ENCODE results near the gene TMEM176B.
"Not testable (repeated sequence)": the region's sequence is repeated elsewhere in the genome, so short reads cannot be mapped to it uniquely, and the experiment has no call there.

TMEM176B gene

DNA sequence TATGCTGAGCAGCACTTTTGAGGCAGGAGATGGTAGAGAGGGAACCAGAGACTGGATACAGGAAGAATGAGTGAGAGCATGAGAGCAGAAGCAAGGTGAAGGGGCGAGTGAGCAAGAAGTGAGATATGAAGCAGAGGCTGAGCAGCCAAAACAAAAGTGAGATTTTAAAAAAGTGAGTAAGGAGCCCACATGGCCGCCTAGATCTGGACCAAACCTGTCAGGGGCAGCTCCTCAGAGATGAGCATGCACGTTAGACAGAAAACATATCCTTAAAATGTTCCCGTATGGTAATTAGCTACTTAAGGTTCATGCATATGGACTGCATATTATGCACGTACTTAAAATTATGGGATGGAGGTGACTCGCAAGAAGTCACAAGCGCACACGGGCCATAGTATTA, 22.9 kb upstream of the TMEM176B start:
- no peak for DNase-seq (ENCODE audit: low read depth in 1 of 2, low spot score in 1 of 2)

DNA sequence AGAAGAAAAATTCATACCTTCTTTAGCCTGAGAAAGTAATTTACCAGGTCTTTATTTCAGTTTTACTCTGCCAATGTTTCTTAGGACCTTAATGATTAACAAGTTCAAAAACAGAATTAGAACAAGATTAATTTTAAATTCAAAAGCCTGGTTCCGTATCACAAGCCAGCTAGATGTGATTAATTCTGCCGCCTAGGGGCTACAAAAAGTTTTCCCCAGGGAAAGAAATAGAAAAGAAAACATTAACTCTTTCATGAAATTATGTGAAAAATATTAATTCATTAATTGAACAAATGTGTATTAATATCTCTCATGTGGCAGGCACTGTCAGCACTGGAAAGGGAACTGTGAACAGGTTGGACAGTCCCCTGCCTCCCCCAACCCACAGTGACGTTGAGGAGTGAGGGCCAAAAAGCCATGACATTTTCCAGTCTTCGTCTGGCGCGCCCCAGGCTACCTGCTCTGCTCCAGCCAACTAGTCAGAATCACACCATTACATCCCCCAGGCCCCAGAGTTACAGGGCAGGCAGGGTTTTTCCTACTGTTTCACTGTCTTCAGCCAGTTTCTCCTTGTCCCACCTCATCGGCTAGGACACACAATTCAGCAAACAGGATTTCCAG, 20.5 kb upstream of the TMEM176B start:
- no peak for DNase-seq (ENCODE audit: low read depth in 1 of 2, low spot score in 1 of 2)

DNA sequence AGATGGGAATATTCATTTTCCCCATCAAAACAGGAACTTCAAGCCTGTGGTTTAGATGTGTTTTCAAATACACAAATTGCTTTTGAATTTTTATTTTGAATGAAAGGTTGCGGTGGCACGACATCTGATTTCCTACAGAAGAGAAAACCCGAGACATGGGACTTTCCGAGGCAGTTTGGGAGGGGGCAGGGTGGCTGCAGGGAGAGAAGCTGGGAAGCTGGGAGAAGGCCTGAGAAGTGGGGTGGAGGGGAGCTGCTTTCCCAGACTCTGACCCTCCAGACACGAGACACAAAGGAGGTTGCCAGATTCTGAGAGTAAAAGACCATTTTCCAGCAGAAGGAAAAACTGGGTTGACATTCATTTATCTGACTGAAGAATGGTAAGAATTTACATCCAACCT, 20.0 kb upstream of the TMEM176B start:
- DNase-seq (ENCODE audit: low read depth in 1 of 2, low spot score in 1 of 2) = no peak

DNA sequence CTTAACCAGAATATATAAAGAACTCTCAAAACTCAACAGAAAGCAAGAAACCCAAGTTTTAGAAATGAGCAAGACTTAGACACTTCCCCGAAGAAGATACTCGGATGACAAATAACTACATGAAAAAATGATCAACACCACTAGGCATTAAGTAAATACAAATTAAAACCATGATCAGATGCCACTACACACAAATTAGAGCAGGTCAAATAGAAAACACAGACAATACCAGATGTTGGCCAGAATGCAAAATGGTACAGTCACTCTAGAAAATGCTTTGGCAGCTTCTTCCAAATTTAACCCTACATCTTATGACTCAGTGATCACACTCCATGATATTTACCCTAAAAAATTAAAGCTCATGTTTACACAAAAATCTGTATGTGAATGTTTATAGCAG, 18.8 kb upstream of the TMEM176B start:
- DNase-seq (ENCODE audit: low read depth in 1 of 2, low spot score in 1 of 2) = no peak

DNA sequence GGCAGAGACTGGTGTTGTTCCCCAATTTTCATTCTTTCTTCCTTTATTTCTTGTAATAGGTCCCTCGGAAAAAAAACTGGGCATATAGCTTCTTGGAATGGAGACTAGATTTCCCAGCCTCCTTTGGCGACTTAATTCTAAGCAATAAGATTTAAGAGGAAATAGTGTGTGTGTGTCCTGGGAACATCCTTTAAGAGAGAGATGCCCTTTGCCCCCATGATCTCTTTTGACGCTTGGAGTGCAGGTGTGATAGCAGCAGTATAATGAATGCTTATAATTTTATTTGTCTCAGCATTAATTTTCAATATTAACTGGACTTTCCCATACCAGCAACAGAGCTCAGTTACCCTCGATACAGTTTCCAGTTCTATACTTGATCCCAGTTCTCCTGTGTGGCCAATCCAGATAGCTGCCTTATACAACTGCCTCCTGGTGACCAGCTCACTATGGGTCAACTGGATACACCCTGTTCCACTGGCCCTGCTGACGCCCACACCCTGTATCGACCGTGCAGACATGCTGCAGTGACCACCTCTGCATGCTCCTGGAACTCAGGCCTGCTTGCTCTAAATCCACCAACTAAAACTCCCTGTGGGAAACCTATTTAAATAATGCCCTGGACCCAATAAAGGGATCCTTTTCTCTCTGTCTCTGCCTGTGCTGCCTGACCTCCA, 14.3 kb upstream of the TMEM176B start:
- DNase-seq (ENCODE audit: low read depth in 1 of 2, low spot score in 1 of 2) = no peak

GRCh38 chr7:150807616-150808438, 7.7 kb upstream of the TMEM176B start:
- DNase-seq (ENCODE audit: low read depth in 1 of 2, low spot score in 1 of 2) = not testable (repeated sequence)

GRCh38 chr7:150806863-150807262, 6.7 kb upstream of the TMEM176B start:
- no peak for DNase-seq (ENCODE audit: low read depth in 1 of 2, low spot score in 1 of 2)

DNA sequence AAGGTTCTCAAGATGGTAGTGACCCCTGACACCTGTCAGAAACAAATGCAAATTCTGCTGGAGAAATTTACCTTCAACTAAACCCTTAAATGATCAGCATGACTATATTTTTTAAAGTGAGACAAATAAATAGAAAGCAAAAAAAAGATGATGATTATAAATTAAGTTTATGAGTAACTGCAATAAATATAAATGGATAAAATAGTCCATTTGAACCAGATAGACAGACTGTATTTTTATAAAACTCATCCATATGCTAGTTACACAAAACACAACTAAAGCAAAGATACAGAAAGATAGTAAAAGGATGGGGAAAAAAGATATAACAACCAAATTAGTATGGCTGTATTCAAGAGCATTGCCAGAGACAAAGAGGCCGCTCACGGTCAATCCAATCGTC, 6.3 kb upstream of the TMEM176B start:
- no peak for DNase-seq (ENCODE audit: low read depth in 1 of 2, low spot score in 1 of 2)

DNA sequence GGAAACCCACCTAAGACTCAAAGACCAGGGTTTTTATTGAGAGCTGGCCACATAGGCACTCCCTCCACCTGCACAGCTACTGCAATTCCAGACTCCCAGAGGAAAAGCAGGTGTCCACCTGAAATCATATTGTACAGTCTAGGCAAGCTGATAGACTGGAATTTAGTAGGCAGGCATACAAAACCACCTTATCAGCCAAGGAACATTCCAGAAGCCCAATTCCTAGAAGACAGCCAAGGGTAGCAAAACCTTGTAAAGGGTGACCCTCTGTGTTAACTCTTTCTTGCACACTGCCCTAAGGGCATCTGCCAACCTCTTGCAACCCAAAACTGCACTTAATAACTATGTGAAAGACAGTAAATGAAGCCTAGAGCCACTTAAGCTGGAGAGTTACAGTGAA, 5.7 kb upstream of the TMEM176B start:
- DNase-seq (ENCODE audit: low read depth in 1 of 2, low spot score in 1 of 2) = no peak

DNA sequence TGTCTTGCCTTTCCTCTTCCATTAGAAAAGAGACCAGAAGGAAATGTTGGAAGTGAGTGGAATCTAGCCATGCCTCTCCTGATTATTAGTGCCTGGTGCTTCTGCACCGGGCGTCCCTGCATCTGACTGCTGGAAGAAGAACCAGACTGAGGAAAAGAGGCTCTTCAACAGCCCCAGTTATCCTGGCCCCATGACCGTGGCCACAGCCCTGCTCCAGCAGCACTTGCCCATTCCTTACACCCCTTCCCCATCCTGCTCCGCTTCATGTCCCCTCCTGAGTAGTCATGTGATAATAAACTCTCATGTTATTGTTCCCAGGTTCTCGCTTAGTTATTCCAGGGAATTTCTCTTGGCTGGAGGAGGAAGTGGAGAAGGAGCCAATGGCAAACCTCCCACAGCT, 4.6 kb upstream of the TMEM176B start:
- DNase-seq (ENCODE audit: low read depth in 1 of 2, low spot score in 1 of 2) = no peak

- no peak for DNase-seq (ENCODE audit: low read depth in 1 of 2, low spot score in 1 of 2)
Measured at GRCh38 chr7:150803161-150803860, 3.1 kb upstream of the TMEM176B start.

DNA sequence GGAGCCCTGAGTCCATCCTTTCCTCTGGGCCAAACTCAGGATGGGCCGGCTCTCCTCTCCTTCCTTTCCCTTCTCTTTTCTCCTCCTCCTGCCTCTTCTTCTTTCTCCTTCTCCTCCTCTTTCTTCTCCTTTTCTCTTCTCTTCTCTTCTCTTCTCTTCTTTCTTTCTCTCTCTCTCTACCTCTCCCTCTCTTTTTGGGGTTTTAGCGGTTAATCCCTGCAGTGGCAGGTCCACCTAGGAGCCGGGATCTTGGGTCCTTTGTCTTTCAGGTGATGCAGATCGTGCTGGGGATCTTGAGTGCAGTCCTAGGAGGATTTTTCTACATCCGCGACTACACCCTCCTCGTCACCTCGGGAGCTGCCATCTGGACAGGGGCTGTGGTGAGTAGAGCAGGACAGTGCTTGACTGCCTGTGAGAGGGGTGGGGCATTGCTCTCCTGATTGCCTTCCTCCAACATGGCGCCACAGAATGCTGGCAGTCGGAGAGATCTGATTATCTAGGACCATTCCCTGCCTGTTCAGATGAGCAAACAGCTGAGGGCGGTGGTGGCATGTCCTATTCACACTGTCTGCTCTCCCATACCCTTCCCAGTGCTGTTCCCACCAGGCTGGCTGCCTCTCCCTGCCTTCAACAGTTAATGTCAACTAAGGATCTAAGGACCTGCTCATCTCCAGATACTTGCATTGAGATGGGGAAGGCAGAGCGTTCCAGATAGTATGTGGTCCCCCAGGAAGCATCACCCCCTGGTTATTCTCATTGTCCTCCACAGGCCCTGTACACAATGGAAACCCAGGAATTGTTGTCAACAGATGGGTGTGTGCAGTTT, 2.0 kb upstream of the TMEM176B start:
- DNase-seq (ENCODE audit: low read depth in 1 of 2, low spot score in 1 of 2) = no peak

GRCh38 chr7:150801242-150801945, 1.2 kb upstream of the TMEM176B start:
- no peak for DNase-seq (ENCODE audit: low read depth in 1 of 2, low spot score in 1 of 2)

DNA sequence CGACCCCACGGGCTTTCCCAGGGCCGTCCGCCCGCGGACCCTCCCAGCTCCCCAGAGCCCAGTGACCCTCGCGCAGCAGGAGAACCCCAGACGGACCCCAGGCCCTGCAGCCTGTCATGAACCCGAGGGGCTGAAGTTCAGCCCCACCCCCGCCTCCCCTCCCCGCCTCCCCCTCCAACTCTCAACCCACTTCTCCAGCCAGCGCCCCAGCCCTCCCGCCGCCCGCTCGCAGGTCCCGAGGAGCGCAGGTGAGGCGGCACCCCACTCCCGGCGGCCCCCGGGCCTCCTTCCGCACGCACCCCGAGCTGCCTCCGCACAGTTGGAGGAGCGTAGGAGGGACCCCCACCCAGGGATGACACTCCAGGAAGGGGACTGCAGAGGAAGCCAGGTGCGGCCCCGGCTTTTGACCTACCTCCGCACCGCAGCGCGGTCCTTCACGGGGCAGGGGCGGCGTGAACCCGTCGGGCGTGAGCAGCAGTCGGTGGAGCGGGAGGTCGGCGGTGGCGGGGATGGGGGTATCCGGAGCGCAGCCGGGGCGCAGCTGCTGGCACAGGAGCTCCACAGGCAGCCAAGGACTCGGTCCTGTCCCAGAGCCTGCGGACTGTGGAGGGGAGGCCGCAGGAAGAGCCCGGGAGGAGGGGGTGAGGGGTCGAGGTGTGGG, 547 bp upstream of the TMEM176B start, which contains the start of gene TMEM176A:
TSS of gene TMEM176A (plus strand) at position 189 of the 661 bp plus-strand sequence. CDS start 782 bp downstream, outside the sequence.
- DNase-seq (ENCODE audit: low read depth in 1 of 2, low spot score in 1 of 2) = no peak

DNA sequence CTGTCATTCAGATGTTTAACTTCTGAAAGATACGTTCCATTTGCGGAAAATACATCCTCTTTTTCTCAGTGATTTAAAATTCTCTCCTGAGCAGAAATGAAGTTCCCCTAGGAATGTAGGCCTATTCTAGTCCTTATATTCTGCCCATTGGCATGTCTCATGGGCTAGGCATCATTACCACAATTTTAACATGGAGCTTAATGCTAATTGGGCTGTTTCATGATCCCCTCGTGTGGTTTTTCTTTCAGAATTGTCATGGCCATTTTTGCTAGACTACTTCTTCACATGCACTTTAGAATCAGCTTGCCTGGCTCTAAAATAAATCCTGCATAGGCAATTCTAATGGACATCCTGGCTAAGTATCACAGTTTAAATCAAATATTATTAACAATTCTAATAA, 1.0 kb downstream of the TMEM176B start:
- no peak for DNase-seq (ENCODE audit: low read depth in 1 of 2, low spot score in 1 of 2)

DNA sequence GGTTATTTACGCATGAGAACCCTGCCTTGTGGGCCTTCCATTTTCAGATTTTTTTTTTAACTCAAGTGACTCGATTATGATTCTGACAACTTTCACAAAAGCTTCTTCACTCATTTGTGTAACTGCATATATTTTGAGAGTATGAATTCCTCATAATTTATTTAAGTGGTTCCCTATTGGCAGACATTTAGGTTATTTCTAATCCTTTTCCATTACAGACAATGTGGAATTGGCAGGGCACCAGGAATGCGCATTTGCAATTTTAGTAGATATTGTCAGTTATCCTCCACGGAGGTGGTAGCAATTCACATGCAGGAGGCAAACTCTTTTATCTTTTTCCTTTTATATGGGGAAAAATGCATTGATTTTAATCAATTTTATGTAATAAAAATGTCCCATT, 2.5 kb downstream of the TMEM176B start:
- DNase-seq (ENCODE audit: low read depth in 1 of 2, low spot score in 1 of 2) = no peak

GRCh38 chr7:150793569-150794238, 6.5 kb downstream of the TMEM176B start:
- no peak for DNase-seq (ENCODE audit: low read depth in 1 of 2, low spot score in 1 of 2)

- no peak for DNase-seq (ENCODE audit: low read depth in 1 of 2, low spot score in 1 of 2)
Measured at GRCh38 chr7:150791746-150792452, 8.3 kb downstream of the TMEM176B start.
